KMS-11 (cell line): ENCODE measurements around the gene PLXDC2.
"Not testable (repeated sequence)": the region's sequence is repeated elsewhere in the genome, so short reads cannot be mapped to it uniquely, and the experiment has no call there.

Experiments
- H2AFZ ChIP-seq: fragments of 200-600 bp; sonication (generic); 2 replicates; pipeline ENCODE4 v1.6.1; 2016; ENCODE audit warnings: antibody characterized with exemption, mixed run types, low read depth
- H3K27ac ChIP-seq: fragments of 200-600 bp; sonication (generic); 2 replicates; pipeline ENCODE4 v1.6.1; 2016; ENCODE audit warnings: mild to moderate bottlenecking, mixed run types
- H3K27me3 ChIP-seq: fragments of 200-600 bp; sonication (generic); 2 replicates; pipeline ENCODE4 v1.6.1; 2017; ENCODE audit warnings: mild to moderate bottlenecking, low read depth, mixed run types, moderate library complexity; ENCODE audit not compliant: insufficient read depth
- H3K36me3 ChIP-seq: fragments of 200-600 bp; sonication (generic); 2 replicates; pipeline ENCODE4 v1.6.1; 2017; ENCODE audit warnings: mild to moderate bottlenecking, mixed run types; ENCODE audit not compliant: insufficient read depth
- H3K4me1 ChIP-seq: fragments of 200-600 bp; sonication (generic); 2 replicates; pipeline ENCODE4 v1.6.1; 2016; ENCODE audit warnings: mild to moderate bottlenecking, low read depth, mixed run types; ENCODE audit not compliant: poor library complexity, severe bottlenecking
- H3K4me2 ChIP-seq: fragments of 200-600 bp; sonication (generic); 2 replicates; pipeline ENCODE4 v1.7.0; 2016; ENCODE audit warnings: mild to moderate bottlenecking, mixed run types
- H3K4me3 ChIP-seq: fragments of 200-600 bp; sonication (generic); IDR thresholded peaks from 2 replicates; pipeline ENCODE4 v1.6.1; 2017; ENCODE audit warnings: low read depth, low read length, mixed read lengths; ENCODE audit not compliant: insufficient read depth
- H3K79me2 ChIP-seq: fragments of 200-600 bp; sonication (generic); 2 replicates; pipeline ENCODE4 v1.6.1; 2016; ENCODE audit warnings: low read depth, mixed run types; ENCODE audit not compliant: insufficient read depth
- H3K9ac ChIP-seq: fragments of 200-600 bp; sonication (generic); 2 replicates; pipeline ENCODE4 v1.6.1; 2016; ENCODE audit warnings: mild to moderate bottlenecking, mixed run types
- H4K20me1 ChIP-seq: fragments of 200-600 bp; sonication (generic); 2 replicates; pipeline ENCODE4 v1.6.1; 2016; ENCODE audit warnings: mild to moderate bottlenecking, mixed run types; ENCODE audit not compliant: insufficient read depth
- TF ChIP-seq, protein P1 (sequence below): fragments of 200-600 bp; sonication (generic); conservative IDR thresholded peaks from 2 replicates; pipeline ENCODE4 v1.6.1; 2017; ENCODE audit warnings: low read depth, mild to moderate bottlenecking, antibody characterized with exemption, low read length, moderate library complexity, mixed read lengths

The PLXDC2 gene

DNA sequence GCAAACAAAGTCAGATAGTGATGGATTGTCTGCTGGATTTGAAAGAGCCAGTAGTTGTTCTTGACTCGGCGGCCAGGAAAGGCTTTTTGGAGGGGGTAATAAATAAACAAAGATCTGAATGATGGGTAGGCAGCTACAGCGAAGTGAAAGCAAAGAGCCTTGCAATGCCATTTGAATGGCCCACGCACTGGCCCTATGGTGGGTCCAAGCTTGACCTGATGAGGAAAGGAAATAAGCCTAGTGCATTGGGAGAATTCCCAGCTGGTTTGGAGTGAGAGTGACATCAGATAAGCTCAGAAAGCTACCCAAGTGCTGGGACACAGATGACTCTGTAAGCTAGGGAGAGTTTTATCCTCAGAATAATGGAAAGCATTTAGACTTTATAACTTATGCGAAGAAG lies 365.2 kb downstream of the PLXDC2 start:
- Histone ChIP-seq H3K4me3 (no peak overlapping the region), H2AFZ (no peak overlapping the region), H3K4me1 (no peaks in the 10 kb centered on the region), H3K9ac (no peak overlapping the region), H3K79me2 (no peaks in the 10 kb centered on the region), H3K36me3 (no peaks in the 10 kb centered on the region), H3K27ac (no peak overlapping the region), H3K27me3 (no peaks in the 10 kb centered on the region), H4K20me1 (no peaks in the 10 kb centered on the region), H3K4me2 (no peak overlapping the region)
- TF ChIP-seq, protein P1, sequence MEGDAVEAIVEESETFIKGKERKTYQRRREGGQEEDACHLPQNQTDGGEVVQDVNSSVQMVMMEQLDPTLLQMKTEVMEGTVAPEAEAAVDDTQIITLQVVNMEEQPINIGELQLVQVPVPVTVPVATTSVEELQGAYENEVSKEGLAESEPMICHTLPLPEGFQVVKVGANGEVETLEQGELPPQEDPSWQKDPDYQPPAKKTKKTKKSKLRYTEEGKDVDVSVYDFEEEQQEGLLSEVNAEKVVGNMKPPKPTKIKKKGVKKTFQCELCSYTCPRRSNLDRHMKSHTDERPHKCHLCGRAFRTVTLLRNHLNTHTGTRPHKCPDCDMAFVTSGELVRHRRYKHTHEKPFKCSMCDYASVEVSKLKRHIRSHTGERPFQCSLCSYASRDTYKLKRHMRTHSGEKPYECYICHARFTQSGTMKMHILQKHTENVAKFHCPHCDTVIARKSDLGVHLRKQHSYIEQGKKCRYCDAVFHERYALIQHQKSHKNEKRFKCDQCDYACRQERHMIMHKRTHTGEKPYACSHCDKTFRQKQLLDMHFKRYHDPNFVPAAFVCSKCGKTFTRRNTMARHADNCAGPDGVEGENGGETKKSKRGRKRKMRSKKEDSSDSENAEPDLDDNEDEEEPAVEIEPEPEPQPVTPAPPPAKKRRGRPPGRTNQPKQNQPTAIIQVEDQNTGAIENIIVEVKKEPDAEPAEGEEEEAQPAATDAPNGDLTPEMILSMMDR, result no peak

DNA sequence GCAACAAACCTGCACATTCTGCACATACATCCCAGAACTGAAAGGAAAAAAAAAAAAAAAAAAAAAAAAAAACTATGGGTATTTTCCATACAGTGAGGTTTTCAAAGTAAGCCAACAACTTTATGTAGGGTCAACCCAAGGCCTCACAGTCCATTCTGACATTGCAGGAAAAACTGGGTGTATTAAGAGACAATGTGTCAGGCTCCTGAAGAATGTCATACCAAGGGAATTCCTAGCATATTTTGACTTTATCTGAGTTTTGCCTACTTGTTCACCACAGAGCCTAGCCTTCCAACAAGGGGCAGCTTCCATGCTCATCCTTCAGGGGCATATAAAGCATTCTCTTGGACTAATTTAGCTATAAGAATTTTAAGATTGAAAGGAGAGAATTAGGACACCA lies 368.9 kb downstream of the PLXDC2 start:
- no peaks in the 10 kb centered on the region for H3K36me3 ChIP-seq
- H3K79me2 ChIP-seq, result no peaks in the 10 kb centered on the region
- no peak overlapping the region for H3K9ac ChIP-seq
- H3K4me3 ChIP-seq, result no peak overlapping the region
- TF ChIP-seq, protein P1, result no peak
- H4K20me1 ChIP-seq, result no peaks in the 10 kb centered on the region
- H3K27ac ChIP-seq, result no peak overlapping the region
- no peak overlapping the region for H3K4me2 ChIP-seq
- H2AFZ ChIP-seq, result no peak overlapping the region
- H3K27me3 ChIP-seq, result no peaks in the 10 kb centered on the region
- H3K4me1 ChIP-seq, result no peaks in the 10 kb centered on the region

DNA sequence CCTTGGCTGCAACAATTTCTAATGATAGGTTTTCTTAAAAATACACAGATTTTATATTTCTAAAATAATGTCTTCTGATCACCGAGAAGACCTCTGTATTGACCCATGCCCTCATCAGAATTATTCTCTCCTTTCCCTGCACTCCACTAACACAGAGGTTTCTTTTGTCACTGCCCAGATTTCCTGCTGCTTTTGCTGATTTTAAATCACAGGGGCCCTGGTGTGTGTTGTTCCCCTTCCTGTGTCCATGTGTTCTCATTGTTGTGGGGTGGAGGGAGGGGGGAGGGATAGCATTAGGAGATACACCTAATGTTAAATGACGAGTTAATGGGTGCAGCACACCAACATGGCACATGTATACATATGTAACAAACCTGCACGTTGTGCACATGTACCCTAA lies 375.2 kb downstream of the PLXDC2 start:
- H3K79me2 ChIP-seq, H4K20me1 ChIP-seq, H3K9ac ChIP-seq, H3K36me3 ChIP-seq, H3K27me3 ChIP-seq, H3K4me3 ChIP-seq, H2AFZ ChIP-seq, H3K27ac ChIP-seq, H3K4me2 ChIP-seq, H3K4me1 ChIP-seq: not testable (repeated sequence)

DNA sequence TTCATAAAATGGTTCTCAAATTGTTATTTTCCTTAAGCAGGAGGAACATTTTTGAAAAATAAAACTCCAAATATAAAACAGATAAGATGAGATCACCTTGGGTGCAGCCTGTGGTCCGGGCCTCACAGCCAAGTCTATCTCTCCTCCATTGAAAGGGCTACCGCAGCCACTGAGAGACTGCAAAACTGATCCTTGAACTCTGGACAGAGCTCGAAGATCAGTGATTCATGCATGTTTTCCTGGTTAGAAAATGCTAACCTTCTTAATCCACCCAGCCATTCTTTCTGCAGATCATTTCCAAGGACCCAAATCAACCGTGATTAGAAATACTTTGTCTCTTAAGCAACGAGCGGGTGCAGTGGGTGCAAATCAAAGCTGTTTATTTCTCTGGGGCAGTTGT lies 378.8 kb downstream of the PLXDC2 start:
- Histone ChIP-seq H3K4me1 (no peaks in the 10 kb centered on the region), H3K36me3 (no peaks in the 10 kb centered on the region), H3K27ac (no peak overlapping the region), H4K20me1 (no peaks in the 10 kb centered on the region), H3K4me3 (no peak overlapping the region), H3K4me2 (no peak overlapping the region), H3K79me2 (no peaks in the 10 kb centered on the region), H3K27me3 (no peaks in the 10 kb centered on the region), H3K9ac (no peak overlapping the region), H2AFZ (no peak overlapping the region)
- TF ChIP-seq, protein P1, result no peak

- Histone ChIP-seq H3K79me2 (no peaks in the 10 kb centered on the region), H3K9ac (no peak overlapping the region), H3K27ac (no peak overlapping the region), H4K20me1 (no peaks in the 10 kb centered on the region), H3K4me3 (no peak overlapping the region), H3K36me3 (no peaks in the 10 kb centered on the region), H3K4me2 (no peak overlapping the region), H3K4me1 (peaks cover 23% of the 10 kb centered on the region), H3K27me3 (no peaks in the 10 kb centered on the region), H2AFZ (no peak overlapping the region)
- TF ChIP-seq, protein P1, result no peak
Observed at GRCh38 chr10:20200758-20201157, 384.5 kb downstream of the PLXDC2 start.
